ENCODE results near the gene PLAGL1.
A peak's percentile ranks its signal among the peaks of the same experiment; 100 is the strongest.

PLAGL1 gene

GRCh38 chr6:143964674-143965081, 43.4 kb downstream of the PLAGL1 start:
- DNase-seq = no peak

DNA sequence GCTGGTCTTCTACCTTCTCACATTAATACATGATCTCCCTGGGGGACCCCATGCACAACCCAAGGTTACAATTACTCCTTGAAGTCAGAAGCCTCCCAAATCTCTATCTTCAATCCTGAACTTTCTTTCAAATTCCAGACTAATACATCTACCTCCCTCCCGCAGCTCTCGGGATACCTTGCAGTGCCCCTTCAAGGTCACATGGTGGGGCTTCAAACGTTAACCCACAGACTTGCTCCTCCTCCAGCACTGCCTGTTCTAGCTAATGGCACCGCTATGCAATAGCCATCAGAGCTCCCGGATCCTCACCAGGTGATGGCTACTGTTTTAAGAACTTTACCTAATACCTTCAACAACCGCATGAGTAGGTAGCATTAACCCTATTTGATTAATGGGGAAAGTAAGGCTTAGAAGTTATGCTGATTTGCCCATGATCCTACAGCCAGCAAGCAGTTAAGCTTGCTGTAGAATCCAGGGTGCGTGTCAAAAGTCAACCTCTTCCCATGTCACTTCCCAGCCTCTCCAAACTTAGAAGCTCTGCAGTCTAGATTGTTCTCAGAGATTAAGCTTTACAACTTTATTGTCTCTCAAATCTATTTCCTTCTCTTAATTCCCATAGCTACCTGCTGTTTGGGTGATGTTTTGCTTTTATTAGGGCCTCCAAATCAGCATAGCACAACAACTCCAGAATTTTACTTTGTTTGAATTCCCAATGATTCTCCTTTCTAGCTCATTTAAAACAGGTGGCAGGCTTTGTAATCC, 44.7 kb downstream of the PLAGL1 start:
- no peak for DNase-seq

- DNase-seq = no peak
Measured at GRCh38 chr6:143961886-143962878, 45.9 kb downstream of the PLAGL1 start.

DNA sequence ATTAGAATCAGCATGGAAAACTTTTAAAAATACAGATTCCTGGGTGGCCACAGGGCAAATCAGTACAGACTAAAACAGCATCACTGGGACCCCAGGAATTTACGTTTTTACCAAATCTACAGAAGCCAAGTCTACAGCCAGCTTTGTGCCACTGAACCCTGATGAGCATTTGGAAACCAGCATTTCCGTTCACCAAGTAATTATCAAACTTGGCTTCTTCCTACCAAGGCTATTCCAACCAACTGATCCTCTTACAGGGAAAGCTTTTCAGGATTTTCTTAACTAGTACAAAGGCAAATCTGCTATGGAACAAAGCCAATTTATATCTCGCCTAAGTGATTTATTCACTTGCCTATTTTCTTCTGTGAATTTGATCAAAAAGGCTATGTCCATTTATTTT, 47.0 kb downstream of the PLAGL1 start:
- no peak for DNase-seq

DNA sequence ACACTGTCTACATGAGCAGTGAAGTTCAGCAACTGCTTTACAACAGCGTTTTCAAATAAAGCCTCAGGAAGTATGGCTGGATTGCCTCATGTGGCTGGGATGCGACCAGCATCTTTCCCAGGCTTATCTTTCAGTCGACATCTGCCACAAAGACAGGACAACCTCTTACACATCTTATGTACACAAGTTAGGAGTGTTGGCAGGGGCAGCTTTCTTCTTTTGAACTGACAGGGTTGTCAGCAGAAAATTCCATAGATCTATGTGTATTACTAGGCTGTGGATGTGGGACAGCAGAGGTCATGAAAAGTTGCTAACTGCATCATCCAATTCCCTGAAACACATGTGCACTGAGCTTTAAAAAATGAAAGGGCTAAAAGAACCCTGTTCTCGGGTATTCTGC, 48.1 kb downstream of the PLAGL1 start:
- no peak for DNase-seq

- DNase-seq = no peak
Measured at GRCh38 chr6:143958839-143959399, 49.1 kb downstream of the PLAGL1 start.

DNA sequence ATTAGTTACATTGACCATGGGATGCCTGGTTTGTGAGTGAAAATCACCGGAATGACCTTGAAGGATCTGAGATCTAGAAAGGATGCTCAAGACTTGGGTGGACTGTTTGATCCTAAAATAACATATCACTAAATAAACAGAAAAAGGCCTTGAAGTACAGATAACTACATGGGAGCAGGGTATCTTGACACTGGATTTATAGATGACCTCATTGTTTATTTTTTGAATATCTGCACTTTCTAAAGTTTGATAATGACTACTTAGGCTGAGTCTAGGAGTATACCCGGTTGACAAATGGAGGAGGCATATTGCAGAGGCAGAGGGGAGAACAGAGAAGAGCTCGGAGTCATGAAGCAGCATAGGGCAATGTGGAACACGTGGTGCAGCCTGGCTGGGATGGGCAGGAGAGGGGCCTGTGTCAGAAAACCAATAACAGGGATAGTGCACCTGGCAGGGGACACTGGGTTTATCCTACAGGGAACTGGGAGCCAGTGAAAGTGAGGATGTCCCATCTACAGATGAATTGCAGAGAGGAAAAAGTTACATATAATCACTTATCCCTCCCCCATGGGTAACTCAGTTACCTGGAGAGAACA, 50.3 kb downstream of the PLAGL1 start:
- DNase-seq = no peak

- no peak for DNase-seq
Measured at GRCh38 chr6:143955971-143956370, 52.1 kb downstream of the PLAGL1 start.

DNA sequence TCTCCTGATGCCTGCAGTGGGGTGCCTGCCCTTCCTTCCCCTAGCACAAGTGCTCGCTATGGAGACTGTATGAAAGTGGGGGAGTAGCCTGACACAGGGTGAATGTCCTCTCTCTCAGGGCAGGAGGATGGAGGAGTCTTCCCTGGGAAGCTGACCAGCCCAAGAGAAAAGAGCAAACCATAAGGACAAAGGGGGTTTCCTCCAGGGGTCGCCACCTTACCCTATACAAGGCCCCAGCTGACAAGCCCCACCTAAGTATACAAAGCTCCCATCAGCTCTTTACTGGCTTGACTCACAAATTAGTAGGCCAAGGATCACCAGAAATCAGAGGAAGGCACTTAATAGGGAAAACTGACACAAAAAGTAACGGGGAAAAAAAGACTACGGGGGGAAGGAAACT, 54.1 kb downstream of the PLAGL1 start:
- DNase-seq = no peak

DNA sequence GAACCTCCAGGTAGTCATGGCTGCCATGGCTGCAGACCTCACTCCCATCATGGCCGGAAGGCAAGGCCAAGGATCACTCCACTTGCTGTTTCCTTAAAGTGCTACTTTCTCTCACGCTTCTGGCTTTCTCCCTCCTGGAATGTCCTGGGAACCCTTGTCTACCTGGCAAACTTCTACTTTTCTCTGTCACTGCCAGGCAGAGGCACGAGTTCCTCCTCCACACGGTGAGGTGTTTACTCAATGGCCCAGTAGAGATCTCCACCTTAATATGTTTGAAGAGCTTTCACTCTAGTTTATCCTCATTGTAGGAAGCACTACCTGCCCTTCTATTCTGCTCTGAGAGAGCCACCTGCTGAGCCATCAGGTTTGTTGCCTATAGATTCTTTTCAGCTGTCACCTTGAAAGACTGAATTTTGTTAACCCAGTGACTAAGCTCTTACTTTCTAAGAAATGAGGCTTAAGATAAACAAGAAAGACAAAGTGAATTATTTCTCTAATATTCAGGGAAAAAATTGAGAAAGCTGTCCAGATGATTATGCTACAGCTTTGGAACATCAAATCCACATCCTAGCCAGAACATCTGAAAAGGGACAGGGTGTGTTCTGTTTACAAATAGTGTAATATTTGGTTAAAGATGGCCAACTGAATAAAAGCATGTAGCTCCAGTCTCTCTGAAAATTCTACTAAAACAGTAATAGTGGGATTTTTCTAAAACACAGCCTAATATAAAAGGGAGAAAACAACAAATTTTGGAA, 54.9 kb downstream of the PLAGL1 start:
- DNase-seq = no peak

GRCh38 chr6:143952060-143952778, 55.8 kb downstream of the PLAGL1 start:
- DNase-seq = no peak

- DNase-seq = no peak
Measured at GRCh38 chr6:143950875-143951274, 57.2 kb downstream of the PLAGL1 start.

DNA sequence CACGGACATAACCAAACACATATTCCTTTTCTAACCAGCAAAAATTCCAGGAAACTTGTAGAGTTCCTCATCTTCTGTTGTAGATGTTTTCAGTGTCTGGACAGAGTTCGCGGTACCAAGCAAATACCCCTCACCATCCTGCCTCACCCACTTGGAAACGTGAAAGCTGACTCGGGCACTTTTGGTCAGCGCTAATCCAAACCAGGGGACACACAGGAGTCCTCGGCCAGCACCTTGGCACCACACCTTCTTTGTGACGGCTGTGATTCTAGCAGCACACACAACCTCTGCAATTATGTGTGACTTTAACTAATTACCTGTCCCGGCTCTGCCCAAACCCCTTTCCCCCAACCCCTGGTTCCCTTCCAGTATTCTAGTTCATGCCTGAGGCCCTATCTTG, 58.1 kb downstream of the PLAGL1 start:
- no peak for DNase-seq

DNA sequence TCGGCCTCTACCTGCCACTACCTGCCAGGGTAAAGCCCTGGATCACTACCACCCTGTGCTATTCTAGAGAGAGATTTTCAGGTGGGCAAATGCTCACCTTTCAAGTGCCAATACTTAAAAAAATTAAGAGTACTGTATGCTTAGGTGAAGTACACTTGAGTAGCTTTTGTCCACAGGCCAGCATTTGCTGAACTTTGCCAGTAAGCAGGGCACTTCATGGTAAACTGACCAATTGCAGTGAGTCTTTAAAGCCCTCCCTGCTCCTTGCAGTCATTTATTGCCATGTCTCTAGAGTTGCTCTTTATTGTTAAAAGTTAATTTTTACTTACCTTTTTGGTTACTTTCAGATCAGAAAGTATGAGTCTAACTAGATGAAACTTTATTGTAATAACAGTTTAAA, 58.5 kb downstream of the PLAGL1 start:
- no peak for DNase-seq

DNA sequence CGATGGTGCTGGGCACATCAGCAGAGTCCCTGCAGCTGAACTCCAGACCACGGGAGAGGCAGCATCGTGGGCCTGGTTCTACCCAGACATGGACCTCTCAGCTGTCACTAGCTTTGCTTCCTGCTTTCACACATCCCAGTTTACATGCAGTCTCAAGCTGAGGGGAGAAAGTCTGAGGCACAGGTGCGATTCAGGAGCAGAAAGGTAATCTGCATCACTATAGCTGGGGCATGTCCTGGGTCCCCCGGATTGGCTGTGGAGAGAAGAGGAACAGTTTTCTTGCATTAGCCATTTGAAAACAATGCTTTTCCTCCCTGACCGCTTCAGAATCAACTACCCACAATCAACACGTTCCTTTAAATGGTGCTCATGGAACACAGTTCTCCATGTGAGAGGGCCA, 59.9 kb downstream of the PLAGL1 start:
- no peak for DNase-seq

DNA sequence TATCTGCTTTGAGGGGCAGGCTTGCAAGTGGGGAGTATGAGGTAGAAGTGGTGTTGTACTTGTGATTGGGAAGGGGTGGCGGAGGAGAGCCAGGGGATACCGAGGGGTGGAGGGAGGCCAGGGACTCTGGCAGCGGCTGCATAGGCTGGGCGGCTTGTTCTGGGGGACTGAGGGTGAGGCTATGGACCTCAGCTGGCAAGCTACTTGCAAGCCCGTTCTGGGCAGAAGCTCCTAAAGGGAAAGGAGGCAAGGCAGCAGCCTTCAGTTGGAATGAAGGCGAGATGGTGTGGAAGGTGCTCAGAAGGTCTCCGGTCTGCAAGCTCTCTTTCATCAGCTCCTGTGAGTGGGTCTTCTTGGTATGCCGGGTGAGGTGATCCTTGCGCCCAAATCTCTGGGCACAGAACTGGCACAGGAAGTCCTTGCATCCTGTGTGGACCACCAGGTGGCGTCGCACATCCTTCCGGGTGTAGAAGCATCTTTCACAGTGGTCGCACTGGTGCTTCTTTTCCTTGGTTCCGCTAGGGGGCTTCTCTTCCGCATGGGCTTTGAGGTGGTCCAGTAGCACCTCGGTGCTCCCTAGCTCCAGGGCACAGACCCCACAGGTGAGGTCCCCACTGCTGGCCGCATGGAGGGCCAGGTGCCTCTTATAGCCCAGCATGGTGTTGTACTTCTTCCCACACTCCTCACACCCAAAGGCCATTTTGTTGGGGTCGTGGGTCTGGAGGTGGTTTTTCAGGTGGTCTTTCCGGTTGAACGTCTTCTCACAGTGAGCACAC, 66.0 kb downstream of the PLAGL1 start:
- DNase-seq = no peak

DNA sequence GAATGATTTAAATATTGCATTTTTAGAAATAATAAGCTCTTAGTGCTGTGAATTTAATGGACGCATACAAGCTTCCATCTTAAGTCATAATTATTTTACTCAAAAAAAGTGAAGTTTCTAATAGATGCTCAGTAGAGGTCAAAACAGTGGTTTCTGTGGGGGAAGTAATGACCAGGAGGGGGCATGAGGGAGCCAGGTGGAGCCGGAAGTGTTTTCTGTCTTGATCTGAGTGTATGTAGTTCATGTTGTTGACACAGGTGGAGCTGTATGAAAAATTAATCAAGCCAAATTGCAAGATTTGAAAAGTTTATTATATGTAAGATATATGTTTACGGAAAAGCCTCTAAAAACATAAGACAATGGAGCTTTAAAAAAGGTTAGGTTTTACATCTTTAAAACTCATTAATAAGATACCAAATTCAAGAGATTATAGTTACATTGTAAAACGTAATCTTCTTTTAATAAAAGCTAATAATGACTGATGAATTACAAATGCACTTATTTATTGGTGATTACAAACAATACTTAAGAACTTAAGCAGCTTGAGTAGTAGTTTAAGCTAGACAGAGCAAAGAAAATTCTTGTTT, 68.0 kb downstream of the PLAGL1 start:
- peak; percentile 12 for DNase-seq

DNA sequence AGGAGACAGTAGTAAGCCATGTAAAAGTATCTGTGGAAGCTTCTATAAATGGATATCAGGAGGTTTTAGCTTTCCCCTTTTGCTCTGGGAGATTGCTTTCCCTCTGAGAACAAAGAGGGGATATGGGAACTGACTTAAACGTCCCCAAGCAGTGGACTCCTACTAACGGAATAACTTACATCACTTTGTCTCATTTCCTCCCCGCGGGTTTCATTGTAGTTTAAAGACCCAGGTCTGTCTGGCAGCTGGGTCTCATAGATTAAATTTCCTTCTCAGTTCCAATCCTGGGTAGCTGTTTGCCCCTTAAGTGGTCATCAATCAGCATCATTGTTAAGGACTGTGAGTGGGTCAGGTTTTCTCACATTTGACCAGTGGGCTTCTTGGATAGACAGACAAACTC, 68.7 kb downstream of the PLAGL1 start:
- DNase-seq = no peak

- no peak for DNase-seq
Measured at GRCh38 chr6:143937668-143937970, 70.4 kb downstream of the PLAGL1 start.

DNA sequence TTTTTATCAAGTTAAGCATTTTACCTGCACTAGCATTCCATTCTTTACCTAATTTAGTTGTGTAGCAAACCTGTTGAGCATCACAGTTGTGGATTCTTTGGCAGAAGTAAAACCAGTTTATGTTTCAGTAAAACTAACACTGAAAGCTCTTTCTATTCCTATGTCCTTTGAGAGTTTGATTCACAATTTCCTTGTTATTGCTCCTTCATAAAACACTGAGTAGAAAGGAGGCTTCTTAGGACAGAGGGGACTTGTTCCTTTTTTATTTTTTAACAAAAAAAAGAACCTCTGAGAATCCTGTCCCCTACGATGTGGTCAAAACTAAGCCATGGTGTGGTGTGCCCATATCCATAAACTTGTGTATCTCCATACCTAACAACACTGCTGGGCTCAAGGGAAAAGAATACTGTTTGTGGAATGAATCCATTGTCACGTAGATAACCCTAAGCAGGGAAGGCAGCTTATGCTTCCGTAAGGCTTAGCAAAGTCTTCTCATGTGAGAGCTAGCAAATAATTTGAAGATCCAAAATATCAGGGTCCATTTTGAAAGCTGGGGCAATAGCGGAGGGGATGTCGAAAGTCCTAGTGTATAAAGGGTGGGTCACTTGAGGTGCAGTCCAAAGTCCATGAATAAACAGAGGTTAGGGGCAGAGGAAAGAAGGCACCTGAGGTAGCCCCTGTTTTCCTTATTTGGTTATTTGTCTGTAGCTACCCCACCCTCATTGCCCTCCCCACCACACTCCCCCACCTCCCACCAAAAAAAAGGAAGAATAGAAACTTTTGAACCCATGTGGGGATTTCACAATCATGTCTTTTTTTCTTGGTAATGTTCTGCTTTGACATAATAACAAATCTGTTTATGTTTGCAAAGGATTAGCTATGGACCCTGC, 71.0 kb downstream of the PLAGL1 start:
- DNase-seq = no peak
